ENCODE measurements around the gene CHMP2A. TPM values are rescaled to one million over a fixed set of nuclear protein-coding genes. Genes with fewer than 3 reads are reported as not detected.

The CHMP2A gene
- total and polyA plus RNA-seq, 2 experiments from 2014 or later = 92.2 to 145 TPM

GRCh38 chr19:58566989-58567388 lies 12.1 kb upstream of the CHMP2A start:
- ATAC-seq (no peak), DNase-seq (ENCODE audit: low spot score) (no peak)
- Mint-ChIP-seq H3K27ac (no peak overlapping the region), H3K9me3 (no peaks in the 10 kb centered on the region; the same call in 2 of the 3 replicates), H3K36me3 (ENCODE audit: low read depth) (peaks cover 29% of the 10 kb centered on the region), H3K4me1 (peaks cover 14% of the 10 kb centered on the region), H3K4me3 (no peak overlapping the region), H3K27me3 (ENCODE audit: insufficient read depth, low read depth, poor library complexity) (peaks cover 23% of the 10 kb centered on the region)
- H4K20me1 ChIP-seq (replicated peaks; ENCODE audit: insufficient read depth) = no peaks in the 10 kb centered on the region
- no peak overlapping the region for H2AFZ ChIP-seq
- no peak overlapping the region for H3K4me2 ChIP-seq
- H3K27me3 ChIP-seq (ENCODE audit: insufficient read depth) = peaks cover 24% of the 10 kb centered on the region
- no peak overlapping the region for H3K27ac ChIP-seq (ENCODE audit: low read depth)
- no peaks in the 10 kb centered on the region for H3K79me2 ChIP-seq (replicated peaks; ENCODE audit: insufficient read depth)
- no peaks in the 10 kb centered on the region for H3K9me2 ChIP-seq (ENCODE audit: insufficient read depth)
- H3K4me1 ChIP-seq (ENCODE audit: insufficient read depth) = peaks cover 7% of the 10 kb centered on the region; the same call in 1 of the 2 replicates
- H3K36me3 ChIP-seq (ENCODE audit: insufficient read depth) = no peaks in the 10 kb centered on the region
- no peak overlapping the region for H3K4me3 ChIP-seq
- peaks cover 4% of the 10 kb centered on the region for H3F3A ChIP-seq (replicated peaks; ENCODE audit: low read depth)
- no peak for TF ChIP-seq ZNF331 (CRISPR knock-in tag; IDR thresholded peaks at IDR 0.05; ENCODE audit: low read depth)
- TF ChIP-seq EZH2phosphoT487 (IDR thresholded peaks at IDR 0.05; ENCODE audit: unreplicated experiment) = no peak
- TF ChIP-seq EZH2 (IDR thresholded peaks at IDR 0.05; ENCODE audit: low read depth, unreplicated experiment) = no peak
- TF ChIP-seq ETS1 (IDR thresholded peaks at IDR 0.05) = no peak
- TF ChIP-seq POLR2AphosphoS5 (IDR thresholded peaks at IDR 0.05; ENCODE audit: low read depth) = no peak
- TF ChIP-seq ZNF462 (CRISPR knock-in tag; IDR thresholded peaks at IDR 0.05) = no peak
- TF ChIP-seq CTCF (conservative IDR thresholded peaks at IDR 0.05; ENCODE audit: low read depth in 2 of 2) = no peak
- no peak for TF ChIP-seq ZNF114 (CRISPR knock-in tag; IDR thresholded peaks at IDR 0.05)
- no peak for TF ChIP-seq CREB1 (CRISPR knock-in tag; IDR thresholded peaks at IDR 0.05; ENCODE audit: low read depth)
- no peak for TF ChIP-seq STAT1 (IDR thresholded peaks at IDR 0.05; ENCODE audit: unreplicated experiment)
- no peak for TF ChIP-seq JUNB (IDR thresholded peaks at IDR 0.05; ENCODE audit: unreplicated experiment)
- no peak for TF ChIP-seq REST (IDR thresholded peaks at IDR 0.05; ENCODE audit: unreplicated experiment)

Measured in GM23338 (cell line).